Fibroblast of the aortic adventitia (primary cell): Measurements from ENCODE around the gene CEP152. TPM values are rescaled to one million over a fixed set of nuclear protein-coding genes. Genes with fewer than 3 reads are reported as not detected.

Experiments used
- DNase-seq: peaks from one replicate; pipeline ENCODE4 v3.0.0-alpha.2; 2010; ENCODE audit warnings: low read depth
- H3K4me3 ChIP-seq: 2 replicates; pipeline ENCODE4 v1.5.1; 2011; ENCODE audit warnings: low read depth, mild to moderate bottlenecking, control low read depth, low read length, moderate library complexity
- CTCF ChIP-seq: IDR thresholded peaks from 2 replicates; pipeline ENCODE4 v1.5.1; 2011; ENCODE audit warnings: mild to moderate bottlenecking, low read length, control low read depth, inconsistent platforms; ENCODE audit not compliant: insufficient read depth
- total RNA-seq: library from RNA; depleted of rRNA; stranded (reverse); fragments of >200 nt; gene quantifications from 2 replicates; pipeline ENCODE4 v1.2.3, GENCODE V29; 2012; ENCODE audit warnings: low replicate concordance

CEP152 gene
- total RNA-seq, 1 donor, result 14.4 TPM

- peak; percentile 72 for DNase-seq
These were observed 93.4 kb downstream of the CEP152 start for GRCh38 chr15:48717458-48717857.

GRCh38 chr15:48712546-48712945 is 98.3 kb downstream of the CEP152 start:
- no peak for DNase-seq
- no peak overlapping the region for H3K4me3 ChIP-seq
- no peak for TF ChIP-seq CTCF

More at GRCh38 chr15:48717458-48717857, 93.4 kb downstream of the CEP152 start:
- TF ChIP-seq CTCF, result peak; percentile 59
- H3K4me3 ChIP-seq, result no peak overlapping the region

GRCh38 chr15:48710952-48711495 is 99.8 kb downstream of the CEP152 start:
- H3K4me3 ChIP-seq, result no peak overlapping the region
- no peak for DNase-seq
- TF ChIP-seq CTCF, result no peak

- H3K4me3 ChIP-seq, result no peak overlapping the region
- no peak for DNase-seq
- TF ChIP-seq CTCF, result no peak
These were observed 102.2 kb downstream of the CEP152 start for GRCh38 chr15:48708641-48709040.

- TF ChIP-seq CTCF, result no peak
- H3K4me3 ChIP-seq, result no peak overlapping the region
- DNase-seq, result no peak
These were observed 105.5 kb downstream of the CEP152 start for GRCh38 chr15:48705381-48705780.

- no peak for TF ChIP-seq CTCF
- no peak overlapping the region for H3K4me3 ChIP-seq
- DNase-seq, result peak; percentile 80
These were observed 107.3 kb downstream of the CEP152 start for GRCh38 chr15:48703544-48703943.
